Esophagus (tissue), 2 donors: Measurements from ENCODE around the gene TMED9. TPM values are rescaled to one million over a fixed set of nuclear protein-coding genes. Genes with fewer than 3 reads are reported as not detected.

Experiments
- H3K27ac ChIP-seq, 2 donors: one replicate each; pipeline ENCODE4 v1.5.1; 2013; ENCODE audit warnings: low read depth in 2 of 2, mild to moderate bottlenecking in 2 of 2, inconsistent platforms in 1 of 2, low read length in 1 of 2, moderate library complexity in 1 of 2
- H3K27me3 ChIP-seq, 2 donors: one replicate each; pipeline ENCODE4 v1.6.1; 2013; ENCODE audit warnings: low read length in 2 of 2, control low read depth in 1 of 2, mild to moderate bottlenecking in 1 of 2; ENCODE audit not compliant: insufficient read depth in 2 of 2, control insufficient read depth in 1 of 2
- H3K36me3 ChIP-seq, 2 donors: one replicate each; pipeline ENCODE4 v1.6.1; 2013; ENCODE audit warnings: low read length in 1 of 2; ENCODE audit not compliant: control insufficient read depth in 2 of 2, insufficient read depth in 2 of 2
- H3K4me1 ChIP-seq, 2 donors: one replicate each; pipeline ENCODE4 v1.6.1; 2013; ENCODE audit warnings: low read length in 1 of 2; ENCODE audit not compliant: control insufficient read depth in 2 of 2, insufficient read depth in 2 of 2
- H3K4me3 ChIP-seq, 2 donors: one replicate each; pipeline ENCODE4 v1.5.1; 2013; ENCODE audit warnings: low read length in 2 of 2, mild to moderate bottlenecking in 2 of 2, low read depth in 1 of 2, moderate library complexity in 1 of 2
- H3K9me3 ChIP-seq, 2 donors: one replicate each; pipeline ENCODE4 v1.6.1; 2013; ENCODE audit warnings: mild to moderate bottlenecking in 2 of 2, low read depth in 1 of 2, low read length in 1 of 2, moderate library complexity in 1 of 2; ENCODE audit not compliant: control insufficient read depth in 2 of 2, insufficient read depth in 1 of 2
- WGBS, 2 donors: extraction: QIAGEN DNeasy Blood & Tissue Kit; methylation state at CpG; one replicate each; pipeline ENCODE4 v1.1.7; 2013; 5-methylcytosine and 5-hydroxymethylcytosine counted together
- polyA plus RNA-seq, 2 donors: library from polyadenylated mRNA; stranded (reverse); fragments of 200-250 nt; gene quantifications; one replicate each; pipeline ENCODE4 v1.2.3, GENCODE V29; 2013
- donor health status: healthy with polysubstance abuse.
- donor health status: Bipolar disorder and iron deficiency.

Gene TMED9
- polyA plus RNA-seq, 2 donors, result 72.8 to 146 TPM

DNA sequence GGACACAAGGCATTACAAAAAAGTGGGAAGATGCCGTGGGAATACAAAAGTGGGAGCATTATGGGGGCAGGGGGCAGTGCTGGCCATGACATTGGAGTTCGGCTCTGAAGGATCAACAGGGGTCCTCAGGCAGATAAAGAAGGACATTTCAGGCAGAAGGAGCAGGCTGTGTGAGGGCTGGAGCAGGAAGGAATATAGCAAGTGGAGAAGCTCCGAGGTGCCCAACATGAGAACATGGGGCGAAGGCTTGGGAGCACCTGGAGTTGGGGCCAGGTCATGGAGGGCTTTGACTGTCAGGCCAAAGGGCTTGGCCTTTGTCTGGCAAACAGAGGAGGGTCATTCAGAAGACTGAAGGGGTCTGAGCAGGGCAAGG, 10.4 kb downstream of the TMED9 start:
- H3K27ac ChIP-seq, result no peak overlapping the region

DNA sequence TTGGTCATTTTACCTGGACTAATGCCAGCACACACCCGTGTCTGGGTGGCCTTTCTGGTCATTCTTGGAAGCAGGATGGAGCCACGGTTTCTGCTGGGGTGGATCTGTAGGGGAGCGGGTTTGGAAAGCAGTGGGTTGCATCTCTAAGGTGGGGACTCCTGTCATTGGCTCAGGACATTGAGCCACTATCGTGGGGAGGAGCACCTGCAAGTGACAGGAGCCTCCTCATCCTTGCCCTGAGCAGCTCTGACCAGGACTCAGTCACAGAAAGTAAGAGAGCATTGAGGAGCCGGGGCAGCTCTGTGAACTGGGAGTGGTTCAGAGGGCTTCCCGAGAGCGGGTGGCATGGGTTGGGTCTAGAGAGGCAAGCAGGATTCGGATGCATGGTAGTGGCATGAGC, 11.6 kb downstream of the TMED9 start:
- H3K9me3 ChIP-seq, result no peaks in the 10 kb centered on the region
- 71 to 78% methylated on average over 8 of the region's 8 CpGs for WGBS, 2 donors
- H3K4me1 ChIP-seq, result peaks cover 4 to 21% of the 10 kb centered on the region in 2 donors
- H3K4me3 ChIP-seq, result no peak overlapping the region
- H3K27me3 ChIP-seq, result no peaks in the 10 kb centered on the region
- H3K36me3 ChIP-seq, result peaks cover 0 to 14% of the 10 kb centered on the region in 2 donors
- H3K27ac ChIP-seq, result no peak overlapping the region

More for the DNA sequence above, 10.4 kb downstream of the TMED9 start:
- Histone ChIP-seq H3K4me1 (peaks cover 4 to 19% of the 10 kb centered on the region in 2 donors), H3K27me3 (no peaks in the 10 kb centered on the region), H3K4me3 (no peak overlapping the region), H3K36me3 (peaks cover 0 to 14% of the 10 kb centered on the region in 2 donors), H3K9me3 (no peaks in the 10 kb centered on the region)
- WGBS, 2 donors, result 76 to 83% methylated on average over 4 of the region's 4 CpGs

DNA sequence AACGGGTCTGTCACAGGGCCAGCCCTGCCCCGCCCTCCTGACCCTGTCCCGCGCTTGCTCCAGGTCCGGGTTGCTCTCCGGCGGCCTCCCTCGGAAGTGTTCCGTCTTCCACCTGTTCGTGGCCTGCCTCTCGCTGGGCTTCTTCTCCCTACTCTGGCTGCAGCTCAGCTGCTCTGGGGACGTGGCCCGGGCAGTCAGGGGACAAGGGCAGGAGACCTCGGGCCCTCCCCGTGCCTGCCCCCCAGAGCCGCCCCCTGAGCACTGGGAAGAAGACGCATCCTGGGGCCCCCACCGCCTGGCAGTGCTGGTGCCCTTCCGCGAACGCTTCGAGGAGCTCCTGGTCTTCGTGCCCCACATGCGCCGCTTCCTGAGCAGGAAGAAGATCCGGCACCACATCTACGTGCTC, 12.1 kb downstream of the TMED9 start:
- Histone ChIP-seq H3K4me3 (no peak overlapping the region), H3K27ac (no peak overlapping the region), H3K36me3 (peaks cover 0 to 19% of the 10 kb centered on the region in 2 donors), H3K4me1 (peaks cover 4 to 21% of the 10 kb centered on the region in 2 donors), H3K27me3 (no peaks in the 10 kb centered on the region), H3K9me3 (no peaks in the 10 kb centered on the region)
- 92 to 94% methylated on average over 23 to 27 of the region's 27 CpGs for WGBS, 2 donors

DNA sequence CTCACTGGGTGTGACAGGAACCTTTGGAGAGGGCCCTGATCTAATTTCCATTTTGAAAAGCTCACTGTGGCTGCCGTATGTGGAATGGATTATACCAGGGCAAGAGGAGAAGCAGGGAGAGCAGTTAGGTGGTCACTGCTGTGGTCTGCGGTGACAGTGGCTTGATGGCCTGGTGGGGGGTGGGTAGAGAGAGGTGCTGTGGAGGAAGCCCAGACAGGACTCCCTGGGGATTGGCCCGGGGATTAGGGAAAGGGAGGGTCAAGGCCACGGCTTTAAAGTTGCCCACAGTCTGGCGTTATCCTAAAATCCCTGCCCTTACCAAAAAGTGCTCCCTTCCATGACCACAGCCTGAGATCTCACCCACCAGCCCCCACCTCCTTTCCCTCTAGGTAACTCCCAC, 12.7 kb downstream of the TMED9 start:
- no peaks in the 10 kb centered on the region for H3K27me3 ChIP-seq
- no peak overlapping the region for H3K4me3 ChIP-seq
- no peak overlapping the region for H3K27ac ChIP-seq
- H3K9me3 ChIP-seq, result no peaks in the 10 kb centered on the region
- 80 to 83% methylated on average over 5 of the region's 5 CpGs for WGBS, 2 donors
- H3K36me3 ChIP-seq, result peaks cover 0 to 23% of the 10 kb centered on the region in 2 donors
- peaks cover 4 to 24% of the 10 kb centered on the region in 2 donors for H3K4me1 ChIP-seq

DNA sequence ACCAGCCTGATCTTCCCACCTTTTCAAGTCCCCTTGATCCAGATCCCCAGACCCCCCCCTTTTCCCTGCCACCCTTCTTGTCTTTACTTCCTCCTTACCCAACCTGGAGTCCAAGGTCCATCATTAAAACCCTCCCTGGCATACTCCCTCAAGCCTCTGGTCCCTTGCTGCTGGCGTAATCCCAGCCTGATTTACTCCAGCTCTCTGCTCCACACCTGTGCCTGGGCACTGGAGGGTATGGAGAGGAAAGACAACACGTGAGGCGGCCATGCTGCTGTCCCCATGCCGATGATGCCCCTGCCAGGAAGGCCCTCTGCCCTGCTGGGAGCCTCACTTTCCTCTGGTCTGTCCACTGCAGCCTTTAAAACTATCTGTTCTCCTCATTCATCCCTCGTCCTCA, 13.1 kb downstream of the TMED9 start:
- Histone ChIP-seq H3K27ac (no peak overlapping the region), H3K36me3 (peaks cover 0 to 27% of the 10 kb centered on the region in 2 donors), H3K9me3 (no peaks in the 10 kb centered on the region), H3K4me3 (no peak overlapping the region), H3K4me1 (peaks cover 4 to 24% of the 10 kb centered on the region in 2 donors), H3K27me3 (no peaks in the 10 kb centered on the region)
- WGBS, 2 donors, result 83 to 91% methylated on average over 5 of the region's 5 CpGs

DNA sequence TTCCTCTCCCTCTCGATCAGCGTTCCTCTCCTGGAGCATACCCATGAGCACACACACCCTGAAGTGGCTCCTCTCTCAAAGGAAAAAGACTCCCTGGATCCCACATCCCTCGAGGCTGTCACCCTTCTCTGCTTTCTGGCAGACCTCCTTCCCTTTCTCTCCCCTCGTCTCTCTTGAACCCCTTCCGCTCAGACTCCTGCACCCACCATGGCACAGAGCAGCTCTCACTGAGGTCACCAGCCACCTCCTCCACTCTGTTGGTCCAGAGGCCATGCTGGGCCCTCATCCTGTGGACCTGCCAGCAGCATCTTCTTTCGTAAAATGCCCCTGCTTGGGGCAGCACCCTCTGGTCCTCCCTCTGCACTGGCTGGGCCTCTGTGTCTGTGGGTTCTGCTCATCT, 13.7 kb downstream of the TMED9 start:
- Histone ChIP-seq H3K27me3 (no peaks in the 10 kb centered on the region), H3K4me1 (peaks cover 4 to 22% of the 10 kb centered on the region in 2 donors), H3K4me3 (no peak overlapping the region), H3K9me3 (no peaks in the 10 kb centered on the region), H3K36me3 (peaks cover 0 to 27% of the 10 kb centered on the region in 2 donors), H3K27ac (no peak overlapping the region)
- 81 to 83% methylated on average over 6 of the region's 6 CpGs for WGBS, 2 donors

DNA sequence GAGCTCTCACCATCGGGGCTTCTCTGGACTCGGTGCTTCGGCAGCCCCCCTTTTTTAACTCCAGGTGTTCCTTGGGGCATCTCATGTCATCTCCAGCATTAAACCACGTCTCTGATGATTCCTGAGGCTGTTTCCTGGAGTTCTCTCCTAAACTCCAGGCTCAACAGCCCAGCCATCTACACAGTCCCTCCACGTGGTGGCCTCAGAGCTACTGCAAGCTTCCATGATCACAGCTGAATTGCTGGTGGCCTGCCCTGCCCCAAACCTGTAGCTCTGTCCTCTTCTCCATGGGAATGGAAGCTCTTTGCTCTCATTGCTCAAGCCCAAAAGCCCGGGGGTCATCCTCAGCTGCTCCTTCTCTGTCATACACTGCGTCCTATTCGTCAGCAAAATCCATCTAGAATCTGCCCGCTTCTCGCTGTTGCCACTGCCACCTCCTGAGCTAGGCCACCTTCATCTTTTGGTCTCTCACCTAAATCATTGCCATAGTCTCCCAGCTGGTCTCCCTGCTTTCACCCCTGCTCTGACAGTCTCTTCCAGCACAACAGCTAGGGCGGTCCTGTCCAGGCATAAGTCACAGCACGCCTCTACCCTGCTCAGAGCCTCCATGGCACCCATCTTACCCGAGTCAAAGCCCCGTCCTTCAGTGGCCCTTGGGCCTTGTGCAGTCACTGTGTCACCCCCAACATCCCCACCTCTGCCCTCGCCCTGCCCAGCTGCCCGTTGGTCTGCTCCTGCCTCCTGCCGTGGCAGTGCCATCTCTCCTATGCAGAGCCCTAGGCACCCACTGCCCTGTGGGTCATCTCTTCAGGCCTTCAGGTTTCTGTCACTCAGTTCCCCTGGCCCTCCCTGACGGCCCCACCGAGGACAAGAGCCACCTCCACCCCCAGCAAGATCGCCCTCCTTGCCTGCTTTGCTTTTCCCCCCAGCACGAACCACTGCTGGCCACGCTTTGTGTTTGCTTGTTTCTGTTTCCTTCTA, 14.4 kb downstream of the TMED9 start:
- Histone ChIP-seq H3K27me3 (no peaks in the 10 kb centered on the region), H3K4me1 (peaks cover 0 to 19% of the 10 kb centered on the region in 2 donors)
- WGBS, 2 donors, result 82 to 86% methylated on average over 22 of the region's 22 CpGs

DNA sequence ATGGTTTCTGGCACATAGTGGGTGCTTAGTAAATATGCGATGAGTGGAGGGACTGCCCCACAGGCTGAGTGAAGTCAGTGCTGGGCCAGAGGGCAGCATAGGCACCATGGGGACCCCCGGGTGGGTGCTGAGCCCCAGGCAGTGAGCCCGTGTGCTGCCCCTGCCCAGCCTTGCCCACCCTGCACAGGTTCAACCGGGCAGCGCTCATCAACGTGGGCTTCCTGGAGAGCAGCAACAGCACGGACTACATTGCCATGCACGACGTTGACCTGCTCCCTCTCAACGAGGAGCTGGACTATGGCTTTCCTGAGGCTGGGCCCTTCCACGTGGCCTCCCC, 15.1 kb downstream of the TMED9 start:
- no peaks in the 10 kb centered on the region for H3K9me3 ChIP-seq
- H3K27me3 ChIP-seq, result no peaks in the 10 kb centered on the region
- 63% methylated on average over 11 of the region's 11 CpGs for WGBS, 2 donors
- peaks cover 0 to 15% of the 10 kb centered on the region in 2 donors for H3K4me1 ChIP-seq
- H3K36me3 ChIP-seq, result peaks cover 0 to 27% of the 10 kb centered on the region in 2 donors
- no peak overlapping the region for H3K4me3 ChIP-seq
- H3K27ac ChIP-seq, result no peak overlapping the region

More for the DNA sequence above, 14.4 kb downstream of the TMED9 start:
- Histone ChIP-seq H3K36me3 (peaks cover 0 to 27% of the 10 kb centered on the region in 2 donors), H3K4me3 (no peak overlapping the region), H3K27ac (no peak overlapping the region), H3K9me3 (no peaks in the 10 kb centered on the region)

DNA sequence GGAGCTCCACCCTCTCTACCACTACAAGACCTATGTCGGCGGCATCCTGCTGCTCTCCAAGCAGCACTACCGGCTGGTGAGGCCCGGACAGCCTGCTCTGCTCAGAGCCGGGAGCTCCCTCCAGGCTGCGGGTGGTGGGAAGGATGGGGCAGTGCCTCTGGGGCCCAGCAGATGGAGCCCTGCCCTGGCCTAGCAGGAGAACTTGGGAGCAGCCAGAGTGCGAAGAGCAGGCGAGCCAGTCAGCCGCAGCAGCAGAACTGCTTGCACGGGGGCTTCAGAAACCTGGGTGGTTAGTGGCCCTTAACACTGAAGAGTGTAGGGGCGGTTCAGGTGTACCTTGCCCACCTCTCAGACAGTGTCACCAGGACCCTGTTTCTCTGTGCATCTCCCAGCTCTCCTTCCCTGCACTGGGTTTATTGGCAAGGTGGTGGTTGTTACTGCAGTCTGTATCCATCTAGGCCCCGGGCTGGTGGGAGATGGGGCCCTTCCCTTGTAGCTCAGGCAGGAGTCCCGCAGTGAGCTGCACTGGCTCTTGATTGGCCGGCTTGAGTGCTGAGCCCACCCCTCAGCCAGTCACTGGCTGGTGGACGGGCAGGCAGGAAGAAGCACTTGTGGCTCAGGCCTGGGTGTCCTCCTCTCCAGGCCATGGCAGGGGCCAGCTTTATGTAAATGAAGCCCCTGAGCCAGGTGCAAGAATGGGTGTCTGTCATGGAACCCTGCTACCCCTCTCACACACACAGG, 15.6 kb downstream of the TMED9 start:
- 23 to 31% methylated on average over 14 to 15 of the region's 15 CpGs for WGBS, 2 donors
- H3K36me3 ChIP-seq, result peaks cover 0 to 29% of the 10 kb centered on the region in 2 donors
- no peaks in the 10 kb centered on the region for H3K27me3 ChIP-seq
- no peaks in the 10 kb centered on the region for H3K9me3 ChIP-seq
- H3K4me3 ChIP-seq, result no peak overlapping the region
- H3K4me1 ChIP-seq, result peaks cover 0 to 10% of the 10 kb centered on the region in 2 donors
- H3K27ac ChIP-seq, result no peak overlapping the region
